K562 (cell line): Measurements from ENCODE around the gene AGRP. TPM values are rescaled to one million over a fixed set of nuclear protein-coding genes. Genes with fewer than 3 reads are reported as not detected.

Experiments used
- AFF4 ChIP-seq: sonication (generic); formaldehyde crosslinking; IDR thresholded peaks from 2 replicates; pipeline ENCODE4 v1.8.0; 2023; ENCODE audit warnings: mild to moderate bottlenecking, missing genetic modification reagents
- ASH1L ChIP-seq: fragments of 450-650 bp; IDR thresholded peaks from 2 replicates; pipeline ENCODE4 v1.6.1; 2018; ENCODE audit warnings: borderline replicate concordance, mild to moderate bottlenecking, low read depth; ENCODE audit not compliant: partially characterized antibody
- CREB3L1 ChIP-seq: fragments of 450-650 bp; IDR thresholded peaks from 2 replicates; pipeline ENCODE4 v1.6.1; 2014; ENCODE audit warnings: low read depth, mild to moderate bottlenecking, moderate library complexity, borderline replicate concordance
- DNMT1 ChIP-seq: fragments of 450-650 bp; IDR thresholded peaks from 2 replicates; pipeline ENCODE4 v1.6.1; 2016; ENCODE audit warnings: antibody characterized with exemption, mild to moderate bottlenecking
- ELF4 ChIP-seq: fragments of 450-650 bp; formaldehyde crosslinking; IDR thresholded peaks from 2 replicates; pipeline ENCODE4 v1.4.0; 2022; ENCODE audit warnings: missing genetic modification characterization
- ETV1 ChIP-seq: fragments of 450-650 bp; conservative IDR thresholded peaks from 2 replicates; pipeline ENCODE4 v1.6.1; 2016; ENCODE audit warnings: missing genetic modification characterization, control low read depth, low read depth, missing compliant biosample characterization
- ETV6 ChIP-seq, 3 experiments: fragments of 150-350 bp in 1 of 3; sonication (generic) in 1 of 3; formaldehyde crosslinking in 1 of 3; IDR thresholded peaks; 2 replicates each; pipeline versions ENCODE4 v1.6.1 to v1.8.0; 2014 to 2022; ENCODE audit warnings: borderline replicate concordance in 2 of 3, low read depth in 2 of 3, antibody characterized with exemption in 1 of 3, low read length in 1 of 3, mild to moderate bottlenecking in 1 of 3, missing genetic modification reagents in 1 of 3
- GABPB1 ChIP-seq: sonication (generic); formaldehyde crosslinking; IDR thresholded peaks from 2 replicates; pipeline ENCODE4 v1.8.0; 2022; ENCODE audit warnings: mild to moderate bottlenecking, missing genetic modification reagents
- KLF13 ChIP-seq: fragments of 450-650 bp; IDR thresholded peaks from 2 replicates; pipeline ENCODE4 v1.6.1; 2016; ENCODE audit warnings: missing genetic modification characterization, low read depth, mild to moderate bottlenecking, missing compliant biosample characterization, moderate library complexity, borderline replicate concordance
- L3MBTL2 ChIP-seq: fragments of 450-650 bp; IDR thresholded peaks from 2 replicates; pipeline ENCODE4 v1.6.1; 2016; ENCODE audit warnings: mild to moderate bottlenecking, moderate library complexity
- MAFK ChIP-seq: IDR thresholded peaks from 2 replicates; pipeline ENCODE4 v1.6.1; 2011; ENCODE audit warnings: low read length, improper control_type of control experiment
- NR2C1 ChIP-seq, 2 experiments: fragments of 450-650 bp; IDR thresholded peaks; 2 replicates each; pipeline ENCODE4 v1.6.1; 2017; ENCODE audit warnings: mild to moderate bottlenecking in 2 of 2, antibody characterized with exemption in 1 of 2, inconsistent platforms in 1 of 2, missing compliant biosample characterization in 1 of 2, missing genetic modification characterization in 1 of 2
- RB1 ChIP-seq: fragments of 450-650 bp; IDR thresholded peaks from 2 replicates; pipeline ENCODE4 v1.6.1; 2017; ENCODE audit warnings: low read depth, mild to moderate bottlenecking
- SMARCA5 ChIP-seq: fragments of 450-650 bp; IDR thresholded peaks from 2 replicates; pipeline ENCODE4 v1.6.1; 2016
- STAG1 ChIP-seq: sonication (generic); formaldehyde crosslinking; IDR thresholded peaks from 2 replicates; pipeline ENCODE4 v1.5.0; 2020; ENCODE audit warnings: missing genetic modification reagents, borderline replicate concordance
- SUPT5H ChIP-seq: fragments of 450-650 bp; IDR thresholded peaks from 2 replicates; pipeline ENCODE4 v1.6.1; 2016
- ZC3H11A ChIP-seq: IDR thresholded peaks from 2 replicates; pipeline ENCODE4 v1.6.1; 2012; ENCODE audit warnings: low read depth, low read length, improper control_type of control experiment
- ZNF740 ChIP-seq, 3 experiments: fragments of 200-800 bp in 1 of 3; sonication (Bioruptor generic) in 1 of 3; sonication (generic) in 1 of 3; formaldehyde crosslinking in 1 of 3; IDR thresholded peaks; 2 replicates each; pipeline versions ENCODE4 v1.6.1 to v1.8.0; 2016 to 2022; ENCODE audit warnings: mild to moderate bottlenecking in 2 of 3, missing compliant biosample characterization in 2 of 3, missing genetic modification characterization in 2 of 3, missing genetic modification reagents in 1 of 3
- polyA plus RNA-seq, 8 experiments: library from polyadenylated mRNA; depleted of rRNA in 4 of 8; stranded (reverse) in 5 of 8; unstranded in 3 of 8; fragments of >200 nt; fragmentation: Nextera tagmentation in 2 of 8; fragmentation: Illumina TruSeq in 1 of 8; extraction: Ambion mirVana in 2 of 8; extraction: Trizol in 1 of 8; gene quantifications; 2 replicates each; pipeline versions ENCODE4 v1.2.1 to v1.2.3, GENCODE V29; 2011 to 2014; ENCODE audit warnings: inconsistent platforms in 1 of 8, missing spikeins in 1 of 8
- total RNA-seq, 7 experiments: library from RNA; depleted of rRNA in 6 of 7; stranded (reverse); fragments of >200 nt in 6 of 7; fragmentation: Illumina TruSeq in 2 of 7; extraction: Trizol in 2 of 7; gene quantifications; 2 replicates each; pipeline versions ENCODE4 v1.2.1 to v1.2.3, GENCODE V29; 2011 to 2021; ENCODE audit warnings: low replicate concordance in 1 of 7
- TF ChIP-seq, protein P1 (sequence below): fragments of 450-650 bp; IDR thresholded peaks from 2 replicates; pipeline ENCODE4 v1.6.1; 2016

The AGRP gene
- total and polyA plus RNA-seq, 9 of the 15 experiments (the other 6 are each of a cell fraction or from before 2014, with no cell fraction given), result not detected

- peak; percentile 79; the same call in 1 of the 2 replicates for TF ChIP-seq ZC3H11A
- peak; percentile 92 for TF ChIP-seq SMARCA5
- no peak for TF ChIP-seq NR2C1 (IDR thresholded peaks at IDR 0.05)
- TF ChIP-seq NR2C1 (tag; IDR thresholded peaks at IDR 0.05), result no peak
- TF ChIP-seq GABPB1 (CRISPR knock-in tag), result peak; percentile 57
- TF ChIP-seq ETV6 (IDR thresholded peaks at IDR 0.05; ENCODE audit: borderline replicate concordance in 1 of 2, low read depth in 2 of 2, low read length in 1 of 2), result no peak
- no peak for TF ChIP-seq ETV6 (CRISPR knock-in tag; IDR thresholded peaks at IDR 0.05; ENCODE audit: borderline replicate concordance)
- TF ChIP-seq ETV1 (tag), result peak; percentile 23; the same call in 1 of the 2 replicates
- TF ChIP-seq MAFK, result peak; percentile 52; the same call in 1 of the 2 replicates
- TF ChIP-seq KLF13 (tag), result 0 out of 2 replicates have a peak, but pooled peaks have one; percentile 14
- TF ChIP-seq RB1, result peak; percentile 84
- TF ChIP-seq, protein P1, sequence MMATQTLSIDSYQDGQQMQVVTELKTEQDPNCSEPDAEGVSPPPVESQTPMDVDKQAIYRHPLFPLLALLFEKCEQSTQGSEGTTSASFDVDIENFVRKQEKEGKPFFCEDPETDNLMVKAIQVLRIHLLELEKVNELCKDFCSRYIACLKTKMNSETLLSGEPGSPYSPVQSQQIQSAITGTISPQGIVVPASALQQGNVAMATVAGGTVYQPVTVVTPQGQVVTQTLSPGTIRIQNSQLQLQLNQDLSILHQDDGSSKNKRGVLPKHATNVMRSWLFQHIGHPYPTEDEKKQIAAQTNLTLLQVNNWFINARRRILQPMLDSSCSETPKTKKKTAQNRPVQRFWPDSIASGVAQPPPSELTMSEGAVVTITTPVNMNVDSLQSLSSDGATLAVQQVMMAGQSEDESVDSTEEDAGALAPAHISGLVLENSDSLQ, result peak; percentile 52
- 0 out of 2 replicates have a peak, but pooled peaks have one; percentile 38 for TF ChIP-seq AFF4 (CRISPR knock-in tag)
- TF ChIP-seq STAG1 (CRISPR knock-in tag), result peak; percentile 67; the same call in 1 of the 2 replicates
- TF ChIP-seq ELF4, result peak; percentile 63; the same call in 1 of the 2 replicates
- peak; percentile 88 for TF ChIP-seq ZNF740 (CRISPR knock-in tag; IDR thresholded peaks at IDR 0.05)
- TF ChIP-seq ZNF740 (tag; IDR thresholded peaks at IDR 0.05), result no peak
- TF ChIP-seq ASH1L, result no peak
- 0 out of 2 replicates have a peak, but pooled peaks have one; percentile 47 for TF ChIP-seq CREB3L1
- 0 out of 2 replicates have a peak, but pooled peaks have one; percentile 44 for TF ChIP-seq DNMT1
- TF ChIP-seq L3MBTL2, result peak; percentile 55
- TF ChIP-seq SUPT5H, result no peak
These were observed 37.9 kb upstream of the AGRP start (continued) for GRCh38 chr16:67521095-67521804.
